A549 (cell line): ENCODE measurements around the gene ACTN1.

Source experiments
- CEBPB ChIP-seq, 2 experiments: fragments of >200 bp in 1 of 2; sonication (Bioruptor Twin) in 1 of 2; formaldehyde crosslinking in 1 of 2; IDR thresholded peaks; 2 replicates each; pipeline ENCODE4 v1.6.1; 2012 to 2016
- CHD2 ChIP-seq: fragments of 150-350 bp; IDR thresholded peaks from 2 replicates; pipeline ENCODE4 v1.6.1; 2014; ENCODE audit warnings: low read length; ENCODE audit not compliant: partially characterized antibody
- CTCF ChIP-seq: fragments of >200 bp; sonication (Bioruptor Twin); formaldehyde crosslinking; IDR thresholded peaks from 3 replicates; pipeline ENCODE4 v1.5.1; 2016
- EHMT2 ChIP-seq: fragments of 200-600 bp; sonication (generic); IDR thresholded peaks from 2 replicates; pipeline ENCODE4 v1.6.1; 2016; ENCODE audit warnings: antibody characterized with exemption, low read depth, mild to moderate bottlenecking, moderate library complexity
- ESRRA ChIP-seq: fragments of 150-350 bp; IDR thresholded peaks from 2 replicates; pipeline ENCODE4 v1.6.1; 2014; ENCODE audit warnings: mild to moderate bottlenecking, low read length, borderline replicate concordance
- HES2 ChIP-seq: fragments of >200 bp; sonication (Bioruptor Twin); formaldehyde crosslinking; IDR thresholded peaks from 2 replicates; pipeline ENCODE4 v1.6.1; 2016
- JUNB ChIP-seq: fragments of >200 bp; sonication (Bioruptor Twin); formaldehyde crosslinking; IDR thresholded peaks from 2 replicates; pipeline ENCODE4 v1.6.1; 2016
- POLR2A ChIP-seq: IDR thresholded peaks from 2 replicates; pipeline ENCODE4 v1.6.1; 2012; ENCODE audit warnings: mild to moderate bottlenecking, low read length
- RAD21 ChIP-seq, 2 experiments: fragments of >200 bp in 1 of 2; sonication (Bioruptor Twin) in 1 of 2; formaldehyde crosslinking in 1 of 2; IDR thresholded peaks in 1 of 2; conservative IDR thresholded peaks in 1 of 2; 2 replicates in 1 of 2; 3 replicates in 1 of 2; pipeline ENCODE4 v1.6.1; 2012 to 2018; ENCODE audit warnings: inconsistent platforms in 1 of 2
- RARB ChIP-seq: fragments of 250-450 bp; sonication (Bioruptor Pico); IDR thresholded peaks from 2 replicates; pipeline ENCODE4 v1.8.0; 2021; ENCODE audit warnings: mild to moderate bottlenecking, moderate library complexity
- RFX5 ChIP-seq: fragments of 450-650 bp; IDR thresholded peaks from 2 replicates; pipeline ENCODE4 v1.7.1; 2014; ENCODE audit warnings: antibody characterized with exemption, mild to moderate bottlenecking, moderate library complexity
- TF ChIP-seq, protein P1 (sequence below): fragments of 250-450 bp; sonication (Bioruptor Pico); IDR thresholded peaks from 2 replicates; pipeline ENCODE4 v1.5.0; 2020; ENCODE audit warnings: low read depth, mild to moderate bottlenecking, moderate library complexity
- TF ChIP-seq, protein P2 (sequence below): IDR thresholded peaks from 2 replicates; pipeline ENCODE4 v1.6.1; 2012
- TF ChIP-seq, protein P3 (sequence below): fragments of 200-600 bp; sonication (generic); IDR thresholded peaks from 2 replicates; pipeline ENCODE4 v1.6.1; 2016; ENCODE audit warnings: antibody characterized with exemption, mild to moderate bottlenecking, moderate library complexity

DNA sequence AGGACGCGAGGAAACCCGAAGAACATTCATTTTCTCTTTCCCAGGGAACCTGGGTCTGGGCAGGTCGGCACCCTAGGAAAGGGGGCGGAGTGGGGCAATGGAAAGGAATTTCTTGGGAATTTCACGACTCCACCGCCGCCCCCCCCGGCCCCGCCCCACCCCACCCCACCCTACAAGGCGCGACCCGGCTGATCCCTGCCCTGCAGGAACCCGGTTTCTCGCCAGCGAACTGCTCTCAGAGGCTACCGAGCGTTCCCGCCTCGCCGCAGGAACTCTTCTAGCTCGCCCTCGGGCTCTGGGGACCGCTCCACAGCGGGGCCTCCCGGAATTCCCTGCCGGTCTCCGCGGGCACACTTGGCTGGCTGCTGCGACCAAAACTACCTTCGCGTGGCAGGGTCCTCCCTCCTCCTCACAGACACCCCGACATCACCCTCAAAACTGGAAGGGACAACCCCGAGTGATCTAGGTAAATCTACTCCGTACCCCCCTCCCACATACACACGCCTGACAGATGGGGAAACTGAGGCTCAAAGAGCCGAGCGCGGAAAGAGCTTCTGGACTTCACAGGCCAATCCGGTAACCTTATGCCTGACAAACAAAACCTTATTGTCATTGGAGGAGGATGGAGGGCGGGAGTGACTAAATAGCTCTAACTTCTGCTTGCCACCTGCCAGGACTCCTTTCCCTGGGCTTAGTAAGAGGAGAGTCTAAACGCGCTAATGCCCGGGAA lies 785 bp upstream of the ACTN1 start:
- TF ChIP-seq CTCF, result no peak
- TF ChIP-seq, protein P1, sequence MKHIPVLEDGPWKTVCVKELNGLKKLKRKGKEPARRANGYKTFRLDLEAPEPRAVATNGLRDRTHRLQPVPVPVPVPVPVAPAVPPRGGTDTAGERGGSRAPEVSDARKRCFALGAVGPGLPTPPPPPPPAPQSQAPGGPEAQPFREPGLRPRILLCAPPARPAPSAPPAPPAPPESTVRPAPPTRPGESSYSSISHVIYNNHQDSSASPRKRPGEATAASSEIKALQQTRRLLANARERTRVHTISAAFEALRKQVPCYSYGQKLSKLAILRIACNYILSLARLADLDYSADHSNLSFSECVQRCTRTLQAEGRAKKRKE (CRISPR knock-in tag), result no peak
- TF ChIP-seq, protein P2, sequence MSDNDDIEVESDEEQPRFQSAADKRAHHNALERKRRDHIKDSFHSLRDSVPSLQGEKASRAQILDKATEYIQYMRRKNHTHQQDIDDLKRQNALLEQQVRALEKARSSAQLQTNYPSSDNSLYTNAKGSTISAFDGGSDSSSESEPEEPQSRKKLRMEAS, result no peak; the same call in 1 of the 2 replicates
- TF ChIP-seq HES2, result no peak
- no peak for TF ChIP-seq RAD21 (conservative IDR thresholded peaks at IDR 0.05 in 1 of 2, IDR thresholded peaks at IDR 0.05 in 1 of 2)
- TF ChIP-seq, protein P3, sequence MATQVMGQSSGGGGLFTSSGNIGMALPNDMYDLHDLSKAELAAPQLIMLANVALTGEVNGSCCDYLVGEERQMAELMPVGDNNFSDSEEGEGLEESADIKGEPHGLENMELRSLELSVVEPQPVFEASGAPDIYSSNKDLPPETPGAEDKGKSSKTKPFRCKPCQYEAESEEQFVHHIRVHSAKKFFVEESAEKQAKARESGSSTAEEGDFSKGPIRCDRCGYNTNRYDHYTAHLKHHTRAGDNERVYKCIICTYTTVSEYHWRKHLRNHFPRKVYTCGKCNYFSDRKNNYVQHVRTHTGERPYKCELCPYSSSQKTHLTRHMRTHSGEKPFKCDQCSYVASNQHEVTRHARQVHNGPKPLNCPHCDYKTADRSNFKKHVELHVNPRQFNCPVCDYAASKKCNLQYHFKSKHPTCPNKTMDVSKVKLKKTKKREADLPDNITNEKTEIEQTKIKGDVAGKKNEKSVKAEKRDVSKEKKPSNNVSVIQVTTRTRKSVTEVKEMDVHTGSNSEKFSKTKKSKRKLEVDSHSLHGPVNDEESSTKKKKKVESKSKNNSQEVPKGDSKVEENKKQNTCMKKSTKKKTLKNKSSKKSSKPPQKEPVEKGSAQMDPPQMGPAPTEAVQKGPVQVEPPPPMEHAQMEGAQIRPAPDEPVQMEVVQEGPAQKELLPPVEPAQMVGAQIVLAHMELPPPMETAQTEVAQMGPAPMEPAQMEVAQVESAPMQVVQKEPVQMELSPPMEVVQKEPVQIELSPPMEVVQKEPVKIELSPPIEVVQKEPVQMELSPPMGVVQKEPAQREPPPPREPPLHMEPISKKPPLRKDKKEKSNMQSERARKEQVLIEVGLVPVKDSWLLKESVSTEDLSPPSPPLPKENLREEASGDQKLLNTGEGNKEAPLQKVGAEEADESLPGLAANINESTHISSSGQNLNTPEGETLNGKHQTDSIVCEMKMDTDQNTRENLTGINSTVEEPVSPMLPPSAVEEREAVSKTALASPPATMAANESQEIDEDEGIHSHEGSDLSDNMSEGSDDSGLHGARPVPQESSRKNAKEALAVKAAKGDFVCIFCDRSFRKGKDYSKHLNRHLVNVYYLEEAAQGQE, result no peak
- TF ChIP-seq POLR2A, result no peak
- TF ChIP-seq CEBPB (IDR thresholded peaks at IDR 0.05), result no peak
- no peak for TF ChIP-seq ESRRA
- no peak for TF ChIP-seq RFX5
- no peak for TF ChIP-seq CHD2
- no peak for TF ChIP-seq JUNB
- no peak for TF ChIP-seq RARB (CRISPR knock-in tag)
- no peak for TF ChIP-seq EHMT2
